A673 (cell line): ENCODE measurements around the gene LCORL. TPM values are rescaled to one million over a fixed set of nuclear protein-coding genes. Genes with fewer than 3 reads are reported as not detected.

ENCODE experiments used
- BruUV-seq: library from RNA; stranded (reverse); fragments of 400-500 nt; replicated peaks from 2 replicates; lab custom pipeline; 2021; lab: Mats Ljungman, UMichigan
- CTCF ChIA-PET: fragments of 300-600 bp; sonication (Branson Sonifier 250); formaldehyde crosslinking; loops from one replicate; lab custom pipeline; 2022; ENCODE audit warnings: antibody characterized with exemption; lab: Charles Lee
- POLR2A ChIA-PET: fragments of 300-600 bp; sonication (Branson Sonifier 250); formaldehyde crosslinking; loops from one replicate; lab custom pipeline; 2022; ENCODE audit warnings: antibody characterized with exemption; ENCODE audit not compliant: low non-redundant PET; lab: Charles Lee
- DNase-seq: peaks from one replicate; pipeline ENCODE4 v3.0.0-alpha.2; 2015; ENCODE audit warnings: low spot score
- H3K27ac ChIP-seq: fragments of 200-600 bp; sonication (generic); 2 replicates; pipeline ENCODE4 v1.5.1; 2016; ENCODE audit warnings: mixed run types, low read depth, mild to moderate bottlenecking, mixed read lengths, antibody characterized with exemption, low read length; ENCODE audit not compliant: poor library complexity, severe bottlenecking
- H3K27me3 ChIP-seq: fragments of 200-600 bp; sonication (generic); replicated peaks from 2 replicates; pipeline ENCODE4 v1.6.1; 2017; ENCODE audit warnings: mixed run types, low read depth, mild to moderate bottlenecking, mixed read lengths, antibody characterized with exemption, low read length; ENCODE audit not compliant: insufficient read depth, poor library complexity
- H3K36me3 ChIP-seq: fragments of 200-600 bp; sonication (generic); 2 replicates; pipeline ENCODE4 v1.6.1; 2016; ENCODE audit warnings: mixed run types, mild to moderate bottlenecking, mixed read lengths, antibody characterized with exemption, low read length; ENCODE audit not compliant: insufficient read depth, poor library complexity, severe bottlenecking
- H3K4me1 ChIP-seq: fragments of 200-600 bp; sonication (generic); 2 replicates; pipeline ENCODE4 v1.6.1; 2017; ENCODE audit warnings: mixed run types, mild to moderate bottlenecking, mixed read lengths, antibody characterized with exemption, low read length; ENCODE audit not compliant: insufficient read depth, poor library complexity, severe bottlenecking
- H3K4me3 ChIP-seq: fragments of 200-600 bp; sonication (generic); 2 replicates; pipeline ENCODE4 v1.5.1; 2016; ENCODE audit warnings: low read depth, mixed run types, mild to moderate bottlenecking, mixed read lengths, low read length; ENCODE audit not compliant: poor library complexity, severe bottlenecking
- H3K9me3 ChIP-seq: fragments of 200-600 bp; sonication (generic); 2 replicates; pipeline ENCODE4 v1.6.1; 2016; ENCODE audit warnings: mixed run types, low read depth, mild to moderate bottlenecking, mixed read lengths, antibody characterized with exemption, low read length; ENCODE audit not compliant: poor library complexity, severe bottlenecking
- CTCF ChIP-seq: fragments of 300-800, 200-600 bp; sonication (generic); conservative IDR thresholded peaks from 2 replicates; pipeline ENCODE4 v1.5.1; 2017; ENCODE audit warnings: low read depth, mild to moderate bottlenecking, antibody characterized with exemption, low read length, moderate library complexity, mixed read lengths
- EZH2 ChIP-seq: fragments of 200-600 bp; sonication (generic); IDR thresholded peaks from 2 replicates; pipeline ENCODE4 v1.6.1; 2017; ENCODE audit warnings: borderline replicate concordance, low read depth, mild to moderate bottlenecking, mixed read lengths, antibody characterized with exemption, low read length; ENCODE audit not compliant: poor library complexity, severe bottlenecking
- intact Hi-C: fragments of 100-400 bp; cut with micrococcal nuclease; formaldehyde crosslinking; loops from one replicate; pipeline ENCODE4 v1.10.0; 2022; ENCODE audit not compliant: unreplicated experiment
- total RNA-seq: library from RNA; stranded (reverse); gene quantifications from 2 replicates; pipeline ENCODE4 v1.2.3, GENCODE V29; 2021

The LCORL gene
- total RNA-seq, 1 experiment from 2014 or later = 29.7 TPM

GRCh38 chr4:17814140-17814539, 207.4 kb downstream of the LCORL start:
- intact Hi-C loops = loop anchor here (5.0 kb wide), 2 partner anchors 208 to 553 kb away; partner anchors contain the start of gene LCORL

DNA sequence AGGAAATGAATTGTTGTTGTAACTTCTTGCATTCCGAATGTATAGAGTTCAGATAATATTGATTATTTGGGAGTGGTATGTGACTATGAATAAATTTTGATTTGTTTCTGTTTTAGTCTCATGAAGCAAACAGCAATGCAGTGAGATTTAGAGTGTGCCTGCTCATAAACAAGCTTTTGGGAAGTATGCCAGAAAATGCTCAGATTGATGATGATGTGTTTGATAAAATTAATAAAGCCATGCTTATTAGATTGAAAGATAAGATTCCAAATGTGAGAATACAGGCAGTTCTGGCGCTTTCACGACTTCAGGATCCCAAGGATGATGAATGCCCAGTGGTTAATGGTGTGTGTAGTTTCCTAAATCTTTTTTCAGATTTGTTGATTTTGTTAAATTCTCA, 208.8 kb downstream of the LCORL start:
- peaks cover 55% of the 10 kb centered on the region for H3K36me3 ChIP-seq
- DNase-seq = no peak
- H3K4me3 ChIP-seq = peak overlapping the region; percentile 72
- no TSS peak for BruUV-seq
- H3K27ac ChIP-seq = peak overlapping the region; percentile 94
- POLR2A ChIA-PET = no interaction called here
- no peak for TF ChIP-seq CTCF
- no peak for TF ChIP-seq EZH2
- H3K9me3 ChIP-seq = no peaks in the 10 kb centered on the region
- H3K27me3 ChIP-seq = no peaks in the 10 kb centered on the region
- CTCF ChIA-PET = no interaction called here
- intact Hi-C loops = loop anchor here (5.0 kb wide), 2 partner anchors 210 to 554 kb away; partner anchors contain the start of gene LCORL
- peaks cover 16% of the 10 kb centered on the region for H3K4me1 ChIP-seq

More at GRCh38 chr4:17814140-17814539, 207.4 kb downstream of the LCORL start:
- Histone ChIP-seq H3K27me3 (no peaks in the 10 kb centered on the region), H3K27ac (peak overlapping the region; percentile 41), H3K36me3 (peaks cover 63% of the 10 kb centered on the region), H3K4me1 (peaks cover 16% of the 10 kb centered on the region), H3K4me3 (peak overlapping the region; percentile 7), H3K9me3 (no peaks in the 10 kb centered on the region)
- CTCF ChIA-PET = no interaction called here
- no peak for DNase-seq
- POLR2A ChIA-PET = interaction anchor here (0.7 kb wide), 1 partner anchor 615 kb away, joined by 4 read pairs; no protein-coding TSS in a partner anchor
- no TSS peak for BruUV-seq
- TF ChIP-seq CTCF = no peak
- TF ChIP-seq EZH2 = no peak

DNA sequence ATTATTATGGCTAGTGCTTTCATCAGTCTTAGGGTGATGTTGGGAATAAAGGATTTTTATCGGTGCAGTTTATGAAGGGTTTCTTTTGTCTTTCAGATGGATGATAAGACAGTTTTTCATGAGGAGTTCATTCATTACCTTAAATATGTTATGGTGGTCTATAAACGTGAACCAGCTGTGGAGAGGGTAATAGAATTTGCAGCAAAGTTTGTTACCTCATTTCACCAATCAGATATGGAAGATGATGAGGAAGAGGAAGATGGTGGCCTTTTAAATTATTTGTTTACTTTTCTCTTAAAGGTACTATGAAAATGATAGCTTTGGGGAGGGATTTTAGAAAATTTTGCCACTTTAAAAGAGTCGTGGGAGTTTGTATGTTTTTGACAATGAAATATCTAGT, 209.4 kb downstream of the LCORL start:
- ChIA-PET POLR2A (no interaction called here), CTCF (no interaction called here)
- DNase-seq = peak; percentile 15
- no TSS peak for BruUV-seq
- peaks cover 20% of the 10 kb centered on the region for H3K4me1 ChIP-seq
- H3K27me3 ChIP-seq = no peaks in the 10 kb centered on the region
- H3K4me3 ChIP-seq = peak overlapping the region; percentile 72
- peak overlapping the region; percentile 94 for H3K27ac ChIP-seq
- TF ChIP-seq CTCF = no peak
- no peak for TF ChIP-seq EZH2
- H3K9me3 ChIP-seq = no peaks in the 10 kb centered on the region
- peaks cover 51% of the 10 kb centered on the region for H3K36me3 ChIP-seq
- intact Hi-C loops = loop anchor here (5.0 kb wide), 2 partner anchors 210 to 555 kb away; partner anchors contain the start of gene LCORL
